ENCODE measurements around the gene GSTT2B. TPM values are rescaled to one million over a fixed set of nuclear protein-coding genes. Genes with fewer than 3 reads are reported as not detected.

Gene GSTT2B, protein sequence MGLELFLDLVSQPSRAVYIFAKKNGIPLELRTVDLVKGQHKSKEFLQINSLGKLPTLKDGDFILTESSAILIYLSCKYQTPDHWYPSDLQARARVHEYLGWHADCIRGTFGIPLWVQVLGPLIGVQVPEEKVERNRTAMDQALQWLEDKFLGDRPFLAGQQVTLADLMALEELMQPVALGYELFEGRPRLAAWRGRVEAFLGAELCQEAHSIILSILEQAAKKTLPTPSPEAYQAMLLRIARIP
- 1.3 and 7.0 TPM in 2 replicates for total RNA-seq

DNA sequence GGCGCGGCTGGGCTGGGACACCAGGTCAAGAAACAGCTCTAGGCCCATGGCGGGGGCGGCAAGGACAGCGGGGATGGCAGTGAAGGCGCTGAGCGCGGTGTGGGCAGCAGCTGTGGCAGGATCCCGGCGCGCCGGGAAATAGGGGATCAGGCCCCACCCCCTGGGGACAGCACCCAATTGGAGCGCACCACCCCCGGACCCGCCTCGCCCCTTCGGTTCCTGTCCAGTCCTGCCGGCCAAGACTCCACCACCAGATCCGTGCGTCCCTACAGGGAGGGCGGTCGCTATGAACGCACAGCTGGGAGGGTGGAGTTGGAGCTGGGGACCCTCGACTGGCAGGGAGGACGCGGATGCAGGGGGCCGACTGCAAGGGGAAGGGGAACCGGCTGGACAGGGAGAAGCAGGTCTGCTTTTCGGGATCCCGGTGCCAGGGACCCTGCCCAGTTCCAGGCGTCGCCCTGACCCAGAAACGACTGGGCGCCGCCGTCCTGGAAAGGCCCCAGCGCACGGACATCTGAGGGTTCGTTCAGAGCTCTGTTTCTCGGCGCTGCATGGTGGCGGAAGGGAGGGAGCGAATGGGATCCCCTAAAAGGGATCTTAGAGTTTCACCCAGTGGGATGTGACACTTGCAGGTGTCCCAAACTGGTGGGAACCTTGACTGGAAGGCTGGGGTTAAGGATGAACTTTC lies at the start of gene GSTT2B:
GSTT2B (minus strand) TSS at position 112 of the 688 bp plus-strand sequence; CDS start at position 48, 64 bp downstream.

DNA sequence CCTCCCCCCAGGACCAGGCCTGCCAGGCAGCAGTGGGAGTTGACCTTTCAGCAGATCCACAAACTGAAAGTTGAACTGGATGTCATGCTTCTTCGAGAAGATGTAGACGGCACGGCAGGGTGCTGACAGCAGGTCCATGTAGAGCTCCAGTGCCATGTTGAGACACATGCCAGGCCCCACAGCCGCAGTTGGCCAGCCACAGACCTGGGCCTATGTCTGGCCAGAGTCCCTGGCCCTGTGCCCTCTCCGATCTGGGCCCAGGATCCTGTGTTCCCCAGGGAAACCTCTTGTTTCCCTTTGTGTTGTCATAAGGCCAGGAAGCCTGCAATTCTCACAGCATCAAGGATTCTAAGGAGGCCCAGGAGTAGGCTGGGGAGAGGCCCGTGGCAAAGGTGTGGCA lies 44.2 kb upstream of the GSTT2B start, which contains the start of gene GSTT4:
GSTT4 (minus strand) TSS at position 253 of the 400 bp plus-strand sequence; CDS start at position 156, 97 bp downstream.

DNA sequence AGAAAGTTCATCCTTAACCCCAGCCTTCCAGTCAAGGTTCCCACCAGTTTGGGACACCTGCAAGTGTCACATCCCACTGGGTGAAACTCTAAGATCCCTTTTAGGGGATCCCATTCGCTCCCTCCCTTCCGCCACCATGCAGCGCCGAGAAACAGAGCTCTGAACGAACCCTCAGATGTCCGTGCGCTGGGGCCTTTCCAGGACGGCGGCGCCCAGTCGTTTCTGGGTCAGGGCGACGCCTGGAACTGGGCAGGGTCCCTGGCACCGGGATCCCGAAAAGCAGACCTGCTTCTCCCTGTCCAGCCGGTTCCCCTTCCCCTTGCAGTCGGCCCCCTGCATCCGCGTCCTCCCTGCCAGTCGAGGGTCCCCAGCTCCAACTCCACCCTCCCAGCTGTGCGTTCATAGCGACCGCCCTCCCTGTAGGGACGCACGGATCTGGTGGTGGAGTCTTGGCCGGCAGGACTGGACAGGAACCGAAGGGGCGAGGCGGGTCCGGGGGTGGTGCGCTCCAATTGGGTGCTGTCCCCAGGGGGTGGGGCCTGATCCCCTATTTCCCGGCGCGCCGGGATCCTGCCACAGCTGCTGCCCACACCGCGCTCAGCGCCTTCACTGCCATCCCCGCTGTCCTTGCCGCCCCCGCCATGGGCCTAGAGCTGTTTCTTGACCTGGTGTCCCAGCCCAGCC lies 18.7 kb upstream of the GSTT2B start, which contains the start of gene GSTT2:
GSTT2 (plus strand) TSS at position 578 of the 684 bp plus-strand sequence.

DNA sequence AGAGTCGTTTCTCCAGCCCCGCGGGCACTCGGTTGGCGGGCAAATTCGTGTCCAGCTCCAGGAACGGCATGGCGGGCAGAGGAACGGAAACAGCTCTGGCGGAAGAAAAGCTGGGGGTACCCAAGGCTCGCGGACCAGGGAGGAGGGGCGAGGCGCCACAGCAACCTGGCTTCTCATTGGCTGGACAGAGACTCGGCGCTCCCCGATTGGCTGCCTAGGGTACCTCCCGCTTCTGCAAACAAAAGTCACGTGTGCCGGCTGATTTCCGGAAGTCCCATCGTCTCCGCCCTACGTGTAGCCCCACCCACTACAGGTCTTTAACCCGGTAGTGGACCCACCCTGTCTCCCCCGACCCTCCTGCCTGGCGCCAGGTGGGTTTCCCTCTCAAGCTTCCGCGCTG lies 13.3 kb upstream of the GSTT2B start, which contains the start of gene DDT:
DDT (minus strand) TSS at position 97 of the 400 bp plus-strand sequence; CDS start at position 70, 27 bp downstream.

DNA sequence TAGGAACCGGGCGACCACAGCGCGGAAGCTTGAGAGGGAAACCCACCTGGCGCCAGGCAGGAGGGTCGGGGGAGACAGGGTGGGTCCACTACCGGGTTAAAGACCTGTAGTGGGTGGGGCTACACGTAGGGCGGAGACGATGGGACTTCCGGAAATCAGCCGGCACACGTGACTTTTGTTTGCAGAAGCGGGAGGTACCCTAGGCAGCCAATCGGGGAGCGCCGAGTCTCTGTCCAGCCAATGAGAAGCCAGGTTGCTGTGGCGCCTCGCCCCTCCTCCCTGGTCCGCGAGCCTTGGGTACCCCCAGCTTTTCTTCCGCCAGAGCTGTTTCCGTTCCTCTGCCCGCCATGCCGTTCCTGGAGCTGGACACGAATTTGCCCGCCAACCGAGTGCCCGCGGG lies 5.6 kb upstream of the GSTT2B start, which contains the start of gene DDTL:
DDTL (plus strand) TSS at position 321 of the 400 bp plus-strand sequence; CDS start at position 348, 27 bp downstream.

Other genes starting within 250 kb of the GSTT2B start
- 1.1 and 3.1 TPM in 2 replicates for gene ZNF70, start 210.1 kb downstream of the GSTT2B start, total RNA-seq
- not detected in 2 replicates for gene VPREB3, start 206.8 kb downstream of the GSTT2B start, total RNA-seq
- gene C22orf15, start 198.2 kb downstream of the GSTT2B start, total RNA-seq: 0.13 and 0.81 TPM in 2 replicates
- gene CHCHD10, start 193.2 kb downstream of the GSTT2B start, total RNA-seq: 2.8 and 5.4 TPM in 2 replicates
- 1.9 and 8.6 TPM in 2 replicates for gene MMP11, start 188.3 kb downstream of the GSTT2B start, total RNA-seq
- 17.0 and 26.8 TPM in 2 replicates for gene SMARCB1, start 174.2 kb downstream of the GSTT2B start, total RNA-seq
- gene DERL3, start 122.2 kb downstream of the GSTT2B start, total RNA-seq: 0.38 and 0.49 TPM in 2 replicates
- 2.8 and 7.9 TPM in 2 replicates for gene SLC2A11, start 103.3 kb downstream of the GSTT2B start, total RNA-seq
- 164 and 291 TPM in 2 replicates for gene MIF, start 66.8 kb downstream of the GSTT2B start, total RNA-seq
- gene DDTL, start 5.7 kb upstream of the GSTT2B start, total RNA-seq: 0.25 and 1.1 TPM in 2 replicates
- gene DDT, start 13.2 kb upstream of the GSTT2B start, total RNA-seq: 65.6 and 81.6 TPM in 2 replicates
- gene GSTT2, start 18.9 kb upstream of the GSTT2B start, total RNA-seq: not detected in 2 replicates
- gene GSTT4, start 44.3 kb upstream of the GSTT2B start, total RNA-seq: not detected in 2 replicates
- 28.5 and 57.3 TPM in 2 replicates for gene CABIN1, start 50.1 kb upstream of the GSTT2B start, total RNA-seq
- 0.31 and 0.81 TPM in 2 replicates for gene SUSD2, start 220.3 kb upstream of the GSTT2B start, total RNA-seq

All from bladder microvascular endothelial cell (primary cell).